Bronchial epithelial cell (primary cell): ENCODE data around the gene SLC12A7. TPM values are rescaled to one million over a fixed set of nuclear protein-coding genes. Genes with fewer than 3 reads are reported as not detected.

Experiments
- DNase-seq: peaks from one replicate; pipeline ENCODE4 v3.0.0-alpha.2; 2010; ENCODE audit warnings: low read depth
- FAIRE-seq: peaks from 2 replicates; lab custom pipeline; 2011; peaks lifted over from hg19 to GRCh38; lab: Jason Lieb, UNC
- H3K27me3 ChIP-seq: 2 replicates; pipeline ENCODE4 v1.5.1; 2011; ENCODE audit warnings: low read length; ENCODE audit not compliant: control insufficient read depth, insufficient read depth
- H3K36me3 ChIP-seq: 2 replicates; pipeline ENCODE4 v1.5.1; 2011; ENCODE audit warnings: low read length; ENCODE audit not compliant: control insufficient read depth, insufficient read depth
- H3K4me3 ChIP-seq: 2 replicates; pipeline ENCODE4 v1.5.1; 2011; ENCODE audit warnings: mild to moderate bottlenecking, low read depth, low read length, control low read depth
- total RNA-seq: library from RNA; depleted of rRNA; stranded (reverse); fragments of >200 nt; gene quantifications from 2 replicates; pipeline ENCODE4 v1.2.1, GENCODE V29; 2014
- TF ChIP-seq, protein P1 (sequence below): IDR thresholded peaks from 2 replicates; pipeline ENCODE4 v1.5.1; 2011; ENCODE audit warnings: mild to moderate bottlenecking, moderate library complexity, low read length, control low read depth, inconsistent platforms; ENCODE audit not compliant: insufficient read depth, severe bottlenecking

The SLC12A7 gene
- total RNA-seq, 1 donor from 2014 or later = 10.3 TPM

GRCh38 chr5:1152156-1152555 lies 40.3 kb upstream of the SLC12A7 start:
- H3K27me3 ChIP-seq = peaks cover 28% of the 10 kb centered on the region
- TF ChIP-seq, protein P1, sequence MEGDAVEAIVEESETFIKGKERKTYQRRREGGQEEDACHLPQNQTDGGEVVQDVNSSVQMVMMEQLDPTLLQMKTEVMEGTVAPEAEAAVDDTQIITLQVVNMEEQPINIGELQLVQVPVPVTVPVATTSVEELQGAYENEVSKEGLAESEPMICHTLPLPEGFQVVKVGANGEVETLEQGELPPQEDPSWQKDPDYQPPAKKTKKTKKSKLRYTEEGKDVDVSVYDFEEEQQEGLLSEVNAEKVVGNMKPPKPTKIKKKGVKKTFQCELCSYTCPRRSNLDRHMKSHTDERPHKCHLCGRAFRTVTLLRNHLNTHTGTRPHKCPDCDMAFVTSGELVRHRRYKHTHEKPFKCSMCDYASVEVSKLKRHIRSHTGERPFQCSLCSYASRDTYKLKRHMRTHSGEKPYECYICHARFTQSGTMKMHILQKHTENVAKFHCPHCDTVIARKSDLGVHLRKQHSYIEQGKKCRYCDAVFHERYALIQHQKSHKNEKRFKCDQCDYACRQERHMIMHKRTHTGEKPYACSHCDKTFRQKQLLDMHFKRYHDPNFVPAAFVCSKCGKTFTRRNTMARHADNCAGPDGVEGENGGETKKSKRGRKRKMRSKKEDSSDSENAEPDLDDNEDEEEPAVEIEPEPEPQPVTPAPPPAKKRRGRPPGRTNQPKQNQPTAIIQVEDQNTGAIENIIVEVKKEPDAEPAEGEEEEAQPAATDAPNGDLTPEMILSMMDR = no peak
- DNase-seq (no peak), FAIRE-seq (no peak)
- no peaks in the 10 kb centered on the region for H3K36me3 ChIP-seq
- no peak overlapping the region for H3K4me3 ChIP-seq

GRCh38 chr5:1151316-1151715 lies 39.5 kb upstream of the SLC12A7 start:
- Histone ChIP-seq H3K36me3 (no peaks in the 10 kb centered on the region), H3K4me3 (no peak overlapping the region), H3K27me3 (peaks cover 26% of the 10 kb centered on the region)
- TF ChIP-seq, protein P1 = no peak
- DNase-seq (no peak), FAIRE-seq (no peak)

DNA sequence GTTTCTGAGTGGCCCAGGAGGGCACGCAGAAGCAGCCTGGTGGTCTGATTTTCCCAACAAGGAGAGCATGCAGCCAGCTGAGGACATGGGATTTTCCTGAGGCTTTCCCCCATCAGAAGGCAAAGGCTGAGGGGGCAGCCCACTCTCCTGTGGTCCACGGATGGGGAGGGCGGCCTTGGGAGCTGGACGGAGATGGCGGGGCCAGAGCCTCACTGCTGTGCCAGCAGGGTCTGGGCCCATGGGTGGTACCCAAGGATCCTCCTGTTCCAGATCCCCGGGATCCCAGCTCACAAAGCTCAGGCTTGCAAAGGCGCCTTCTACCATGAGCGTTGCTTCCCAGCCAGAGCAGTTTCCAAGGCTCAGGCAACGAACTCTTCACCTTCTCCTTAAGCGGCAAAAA lies 39.0 kb upstream of the SLC12A7 start:
- TF ChIP-seq, protein P1 = no peak
- no peak for DNase-seq
- H3K36me3 ChIP-seq = no peaks in the 10 kb centered on the region
- no peak for FAIRE-seq
- H3K27me3 ChIP-seq = peaks cover 23% of the 10 kb centered on the region
- no peak overlapping the region for H3K4me3 ChIP-seq

GRCh38 chr5:1144638-1145396 lies 33.0 kb upstream of the SLC12A7 start:
- no peaks in the 10 kb centered on the region for H3K36me3 ChIP-seq
- H3K4me3 ChIP-seq = no peak overlapping the region
- FAIRE-seq (no peak), DNase-seq (no peak)
- TF ChIP-seq, protein P1 = no peak
- H3K27me3 ChIP-seq = no peaks in the 10 kb centered on the region

- no peaks in the 10 kb centered on the region for H3K27me3 ChIP-seq
- DNase-seq (no peak), FAIRE-seq (no peak)
- TF ChIP-seq, protein P1 = no peak
- no peak overlapping the region for H3K4me3 ChIP-seq
- no peaks in the 10 kb centered on the region for H3K36me3 ChIP-seq
These were observed 32.2 kb upstream of the SLC12A7 start for GRCh38 chr5:1144089-1144488.

DNA sequence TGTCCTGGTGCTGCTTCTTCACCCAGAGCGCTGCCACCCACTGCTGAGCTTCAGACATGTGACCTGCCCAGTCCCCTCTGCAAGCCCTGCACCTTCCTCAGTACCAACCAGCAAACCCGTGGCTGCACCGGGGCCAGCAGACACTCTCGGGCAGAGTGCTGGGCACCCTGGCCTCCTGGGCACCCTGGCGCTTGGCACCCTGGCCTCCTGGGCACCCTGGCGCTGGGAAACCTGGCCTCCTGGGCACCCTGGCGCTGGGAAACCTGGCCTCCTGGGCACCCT lies 31.7 kb upstream of the SLC12A7 start:
- no peak for DNase-seq
- H3K4me3 ChIP-seq = no peak overlapping the region
- TF ChIP-seq, protein P1 = no peak
- H3K27me3 ChIP-seq = no peaks in the 10 kb centered on the region
- H3K36me3 ChIP-seq = no peaks in the 10 kb centered on the region
- FAIRE-seq = no peak
